Naive B cell (primary cell): ENCODE measurements around the gene WNK4. TPM values are rescaled to one million over a fixed set of nuclear protein-coding genes. Genes with fewer than 3 reads are reported as not detected.
"Not testable (repeated sequence)": the region's sequence is repeated elsewhere in the genome, so short reads cannot be mapped to it uniquely, and the experiment has no call there.

ENCODE experiments used
- ATAC-seq, 2 donors: fragments of 150-1000 bp; cut with Tn5 transposase; 2 replicates each; pipeline ENCODE4 v1.10.0; 2021; ENCODE audit warnings: low read depth in 2 of 2, mild to moderate bottlenecking in 2 of 2, moderate library complexity in 2 of 2
- DNase-seq: peaks from one replicate; pipeline ENCODE4 v3.0.0; 2022
- H3K27ac Mint-ChIP-seq, 6 donors: one replicate each; pipeline ENCODE4 v1.8.0; 2020 to 2022; ENCODE audit warnings: mild to moderate bottlenecking in 6 of 6, mixed read lengths in 6 of 6, moderate library complexity in 5 of 6, inconsistent platforms in 2 of 6
- H3K27me3 Mint-ChIP-seq, 3 donors: one replicate each; pipeline ENCODE4 v1.8.0; 2021 to 2022; ENCODE audit warnings: mixed read lengths in 3 of 3, mild to moderate bottlenecking in 1 of 3
- H3K36me3 Mint-ChIP-seq, 2 donors: one replicate each; pipeline ENCODE4 v1.8.0; 2020 to 2022; ENCODE audit warnings: mixed read lengths in 2 of 2, inconsistent platforms in 1 of 2, mild to moderate bottlenecking in 1 of 2
- H3K4me1 Mint-ChIP-seq, 3 donors: one replicate each; pipeline ENCODE4 v1.8.0; 2020 to 2022; ENCODE audit warnings: mixed read lengths in 3 of 3, inconsistent platforms in 1 of 3, mild to moderate bottlenecking in 1 of 3, moderate library complexity in 1 of 3
- H3K4me3 Mint-ChIP-seq, 8 donors: one replicate each; pipeline ENCODE4 v1.8.0; 2020 to 2022; ENCODE audit warnings: mild to moderate bottlenecking in 8 of 8, mixed read lengths in 8 of 8, moderate library complexity in 8 of 8, inconsistent platforms in 2 of 8
- H3K9me3 Mint-ChIP-seq, 7 donors: one replicate each; pipeline ENCODE4 v1.8.0; 2020 to 2022; ENCODE audit warnings: mixed read lengths in 7 of 7, mild to moderate bottlenecking in 5 of 7, inconsistent platforms in 2 of 7, moderate library complexity in 1 of 7
- polyA plus RNA-seq, 6 donors: library from polyadenylated mRNA; unstranded; fragments of 300-500 nt; fragmentation: Illumina TruSeq; gene quantifications; one replicate each; pipeline ENCODE4 v1.2.3, GENCODE V29; 2021; ENCODE audit warnings: low read depth in 6 of 6

Gene WNK4
- polyA plus RNA-seq, 6 donors from 2014 or later = 0.10 TPM; not detected in 5

GRCh38 chr17:42759982-42760651 is 20.3 kb upstream of the WNK4 start:
- Mint-ChIP-seq H3K27me3 (peaks cover 25 to 68% (median 50%) of the 10 kb centered on the region in 3 donors), H3K36me3 (no peaks in the 10 kb centered on the region), H3K27ac (peak overlapping the region in 3 of 6 donors; percentile 69 to 88 (median 81)), H3K4me1 (peaks cover 18 to 24% (median 19%) of the 10 kb centered on the region in 3 donors), H3K4me3 (peak overlapping the region; percentile 41 to 84 (median 77)), H3K9me3 (no peaks in the 10 kb centered on the region)
- DNase-seq (peak; percentile 54), ATAC-seq (peak; percentile 87 to 88)

GRCh38 chr17:42760652-42761581 is 19.5 kb upstream of the WNK4 start, which contains the start of gene RAMP2:
Gene RAMP2 (plus strand): TSS chr17:42761227. CDS start chr17:42761262, 35 bp downstream.
- Mint-ChIP-seq H3K9me3 (no peaks in the 10 kb centered on the region), H3K36me3 (no peaks in the 10 kb centered on the region), H3K27ac (peak within 1 kb of the TSS in 3 of 6 donors; percentile 79 to 88 (median 81)), H3K4me1 (peaks cover 18 to 24% (median 19%) of the 10 kb centered on the region in 3 donors), H3K27me3 (peaks cover 27 to 74% (median 50%) of the 10 kb centered on the region in 3 donors), H3K4me3 (peak within 1 kb of the TSS; percentile 66 to 86 (median 77))
- ATAC-seq = peak; percentile 16 to 17
- no peak for DNase-seq

GRCh38 chr17:42761638-42762037 is 18.8 kb upstream of the WNK4 start:
- H3K4me3 Mint-ChIP-seq = peak overlapping the region in 7 of 8 donors; percentile 35 to 86 (median 71)
- peaks cover 18 to 24% (median 19%) of the 10 kb centered on the region in 3 donors for H3K4me1 Mint-ChIP-seq
- H3K9me3 Mint-ChIP-seq = no peaks in the 10 kb centered on the region
- peaks cover 27 to 68% (median 48%) of the 10 kb centered on the region in 3 donors for H3K27me3 Mint-ChIP-seq
- no peaks in the 10 kb centered on the region for H3K36me3 Mint-ChIP-seq
- H3K27ac Mint-ChIP-seq = peak overlapping the region in 1 of 6 donors; percentile 79
- DNase-seq (no peak), ATAC-seq (no peak)

GRCh38 chr17:42766124-42766523 is 14.3 kb upstream of the WNK4 start:
- H3K4me3 Mint-ChIP-seq = no peak overlapping the region
- peaks cover 29 to 62% (median 49%) of the 10 kb centered on the region in 3 donors for H3K27me3 Mint-ChIP-seq
- DNase-seq (no peak), ATAC-seq (no peak)
- no peaks in the 10 kb centered on the region for H3K36me3 Mint-ChIP-seq
- H3K9me3 Mint-ChIP-seq = no peaks in the 10 kb centered on the region
- H3K4me1 Mint-ChIP-seq = peaks cover 6 to 9% (median 8%) of the 10 kb centered on the region in 3 donors
- H3K27ac Mint-ChIP-seq = peak overlapping the region in 1 of 6 donors; percentile 66

- Mint-ChIP-seq H3K4me3 (peak overlapping the region in 2 of 8 donors; percentile 32 to 57), H3K9me3 (peaks cover 0 to 4% (median 0%) of the 10 kb centered on the region in 7 donors), H3K27me3 (peaks cover 24 to 50% (median 37%) of the 10 kb centered on the region in 3 donors), H3K36me3 (no peaks in the 10 kb centered on the region), H3K27ac (no peak overlapping the region), H3K4me1 (peaks cover 6 to 9% (median 9%) of the 10 kb centered on the region in 3 donors)
- DNase-seq (no peak), ATAC-seq (no peak)
These were observed 12.9 kb upstream of the WNK4 start for GRCh38 chr17:42767512-42767911.

- peak overlapping the region in 2 of 8 donors; percentile 23 to 32 for H3K4me3 Mint-ChIP-seq
- not testable (repeated sequence) for DNase-seq, H3K9me3 Mint-ChIP-seq, ATAC-seq, H3K36me3 Mint-ChIP-seq
- peaks cover 7 to 13% (median 9%) of the 10 kb centered on the region in 3 donors for H3K4me1 Mint-ChIP-seq
- peak overlapping the region in 1 of 6 donors; percentile 44 for H3K27ac Mint-ChIP-seq
- H3K27me3 Mint-ChIP-seq = peaks cover 24 to 45% (median 32%) of the 10 kb centered on the region in 3 donors
These were observed 12.4 kb upstream of the WNK4 start for GRCh38 chr17:42768006-42768405.

- ATAC-seq, H3K27ac Mint-ChIP-seq, H3K4me3 Mint-ChIP-seq, DNase-seq, H3K36me3 Mint-ChIP-seq, H3K9me3 Mint-ChIP-seq: not testable (repeated sequence)
- peaks cover 13 to 31% (median 24%) of the 10 kb centered on the region in 3 donors for H3K27me3 Mint-ChIP-seq
- peaks cover 19 to 28% (median 22%) of the 10 kb centered on the region in 3 donors for H3K4me1 Mint-ChIP-seq
These were observed 10.4 kb upstream of the WNK4 start for GRCh38 chr17:42769964-42770363.

GRCh38 chr17:42772945-42773289 is 7.5 kb upstream of the WNK4 start:
- peaks cover 2 to 11% (median 5%) of the 10 kb centered on the region in 3 donors for H3K27me3 Mint-ChIP-seq
- H3K36me3 Mint-ChIP-seq = peaks cover 0 to 3% of the 10 kb centered on the region in 2 donors
- ATAC-seq = peak in 1 of 2 donors; percentile 4
- DNase-seq = no peak
- H3K4me3 Mint-ChIP-seq = peak overlapping the region; percentile 95 to 100 (median 99)
- H3K4me1 Mint-ChIP-seq = peaks cover 19 to 35% (median 22%) of the 10 kb centered on the region in 3 donors
- peaks cover 0 to 4% (median 0%) of the 10 kb centered on the region in 7 donors for H3K9me3 Mint-ChIP-seq
- peak overlapping the region; percentile 98 to 99 (median 98) for H3K27ac Mint-ChIP-seq

GRCh38 chr17:42773290-42774035 is 6.9 kb upstream of the WNK4 start, which contains the start of gene VPS25:
Gene VPS25 (plus strand): TSS chr17:42773449. CDS start chr17:42773476, 27 bp downstream.
- peak within 1 kb of the TSS; percentile 98 to 99 (median 98) for H3K27ac Mint-ChIP-seq
- H3K4me1 Mint-ChIP-seq = peaks cover 19 to 35% (median 22%) of the 10 kb centered on the region in 3 donors
- H3K36me3 Mint-ChIP-seq = peaks cover 2 to 9% of the 10 kb centered on the region in 2 donors
- DNase-seq = peak; percentile 62
- H3K4me3 Mint-ChIP-seq = peak within 1 kb of the TSS; percentile 95 to 100 (median 99)
- peaks cover 0 to 4% (median 0%) of the 10 kb centered on the region in 7 donors for H3K9me3 Mint-ChIP-seq
- ATAC-seq = peak; percentile 94 to 98
- peaks cover 0 to 5% (median 0%) of the 10 kb centered on the region in 3 donors for H3K27me3 Mint-ChIP-seq

GRCh38 chr17:42774066-42774745 is 6.2 kb upstream of the WNK4 start:
- no peak for ATAC-seq
- Mint-ChIP-seq H3K9me3 (peaks cover 0 to 4% (median 0%) of the 10 kb centered on the region in 7 donors), H3K4me3 (peak overlapping the region; percentile 95 to 100 (median 99)), H3K4me1 (peaks cover 19 to 35% (median 24%) of the 10 kb centered on the region in 3 donors), H3K36me3 (peaks cover 5 to 16% of the 10 kb centered on the region in 2 donors), H3K27me3 (peaks cover 0 to under 1% (median 0%) of the 10 kb centered on the region in 3 donors), H3K27ac (peak overlapping the region in 4 of 6 donors; percentile 98 to 99 (median 98))
- no peak for DNase-seq

- peaks cover 24 to 45% (median 35%) of the 10 kb centered on the region in 3 donors for H3K4me1 Mint-ChIP-seq
- ATAC-seq (no peak), DNase-seq (no peak)
- peaks cover 0 to 12% (median 8%) of the 10 kb centered on the region in 3 donors for H3K27me3 Mint-ChIP-seq
- H3K9me3 Mint-ChIP-seq = peaks cover 0 to 4% (median 0%) of the 10 kb centered on the region in 7 donors
- H3K36me3 Mint-ChIP-seq = peaks cover 11 to 25% of the 10 kb centered on the region in 2 donors
- peak overlapping the region in 5 of 8 donors; percentile 47 to 97 (median 95) for H3K4me3 Mint-ChIP-seq
- H3K27ac Mint-ChIP-seq = no peak overlapping the region
These were observed 4.8 kb upstream of the WNK4 start for GRCh38 chr17:42775534-42776098.
